OCI-LY7 (cell line): ENCODE measurements around the gene FAM53C.

Source experiments
- CTCF ChIP-seq: fragments of 200-600 bp; sonication (generic); conservative IDR thresholded peaks from 2 replicates; pipeline ENCODE4 v1.5.1; 2014; ENCODE audit warnings: mild to moderate bottlenecking, antibody characterized with exemption, low read length, moderate library complexity, mixed read lengths
- EZH2phosphoT487 ChIP-seq: fragments of 200-600 bp; sonication (generic); IDR thresholded peaks from 2 replicates; pipeline ENCODE4 v1.6.1; 2018; ENCODE audit warnings: low read depth, borderline replicate concordance, mild to moderate bottlenecking, mixed run types, antibody characterized with exemption, low read length, moderate library complexity, mixed read lengths

- TF ChIP-seq CTCF (no peak), EZH2phosphoT487 (no peak)
Measured at GRCh38 chr5:138351056-138351455, 13.0 kb downstream of the FAM53C start.
